ENCODE measurements around the gene TMEM45A.
"Not testable (repeated sequence)": the region's sequence is repeated elsewhere in the genome, so short reads cannot be mapped to it uniquely, and the experiment has no call there.

The TMEM45A gene

DNA sequence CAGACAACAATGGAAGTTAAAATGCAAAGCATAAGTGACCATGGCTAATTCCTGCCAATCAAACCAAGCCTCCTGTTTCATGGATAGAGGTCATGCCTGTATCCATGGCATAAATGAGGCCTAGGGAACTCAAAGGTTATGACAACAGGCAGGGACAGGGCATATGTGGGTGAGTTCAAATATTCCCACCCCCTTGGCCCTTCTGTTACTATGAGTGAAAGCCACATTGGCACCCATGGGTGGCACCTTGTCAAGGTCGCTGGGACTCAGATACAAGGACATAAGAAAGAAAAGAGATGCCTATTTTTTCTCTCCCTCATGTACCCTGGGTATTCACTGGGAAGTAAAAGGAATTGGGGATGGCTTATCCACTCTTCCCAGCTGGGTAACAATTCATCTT lies 25.3 kb upstream of the TMEM45A start:
- Mint-ChIP-seq H3K4me1 (ENCODE audit: low read depth) (peaks cover 7% of the 10 kb centered on the region), H3K9me3 (peaks cover 12% of the 10 kb centered on the region), H3K36me3 (ENCODE audit: low read depth) (no peaks in the 10 kb centered on the region), H3K4me3 (no peak overlapping the region), H3K27ac (no peak overlapping the region), H3K27me3 (ENCODE audit: low read depth) (no peaks in the 10 kb centered on the region)
- no peak for DNase-seq (ENCODE audit: low spot score)

DNA sequence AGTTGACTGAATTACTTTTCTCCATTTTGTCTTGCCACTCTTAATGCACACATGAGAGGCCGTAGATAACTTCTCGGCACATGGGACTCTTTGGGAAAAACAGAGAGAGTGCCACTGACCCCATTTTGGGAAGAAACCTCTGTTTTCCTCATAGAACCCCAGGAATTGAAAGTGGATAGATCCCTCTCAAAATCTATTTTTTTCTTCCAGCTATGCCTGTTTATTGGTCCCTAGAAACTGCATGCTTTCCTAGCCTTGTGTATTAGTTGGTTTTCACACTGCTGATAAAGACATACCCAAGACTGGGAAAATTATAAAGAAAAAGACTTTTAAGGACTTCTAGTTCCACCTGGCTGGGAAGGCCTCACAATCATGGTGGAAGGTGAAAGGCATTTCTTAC lies 23.7 kb upstream of the TMEM45A start:
- Mint-ChIP-seq H3K9me3 (peaks cover 12% of the 10 kb centered on the region), H3K4me3 (no peak overlapping the region), H3K27me3 (ENCODE audit: low read depth) (no peaks in the 10 kb centered on the region), H3K27ac (no peak overlapping the region), H3K4me1 (ENCODE audit: low read depth) (peaks cover 7% of the 10 kb centered on the region), H3K36me3 (ENCODE audit: low read depth) (no peaks in the 10 kb centered on the region)
- no peak for DNase-seq (ENCODE audit: low spot score)

DNA sequence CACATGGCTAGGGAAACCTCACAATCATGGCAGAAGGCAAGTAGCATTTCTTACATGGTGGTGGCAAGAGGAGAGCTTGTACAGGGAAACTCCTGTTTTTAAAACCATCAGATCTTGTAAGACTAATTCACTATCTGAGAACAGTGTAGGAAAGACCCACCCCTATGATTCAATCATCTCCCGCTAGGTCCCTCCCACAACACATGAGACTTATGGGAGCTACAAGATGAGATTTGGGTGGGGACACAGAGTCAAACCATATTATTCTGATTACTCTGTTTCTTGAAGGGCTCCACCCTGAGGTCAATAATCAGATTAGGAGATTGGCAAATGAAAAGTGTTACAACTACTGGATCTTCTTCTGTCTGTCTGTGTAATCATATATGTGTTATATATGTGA lies 21.5 kb upstream of the TMEM45A start:
- Mint-ChIP-seq H3K4me3 (no peak overlapping the region), H3K27me3 (ENCODE audit: low read depth) (no peaks in the 10 kb centered on the region), H3K27ac (no peak overlapping the region), H3K9me3 (peaks cover 12% of the 10 kb centered on the region), H3K4me1 (ENCODE audit: low read depth) (peaks cover 5% of the 10 kb centered on the region), H3K36me3 (ENCODE audit: low read depth) (no peaks in the 10 kb centered on the region)
- no peak for DNase-seq (ENCODE audit: low spot score)

DNA sequence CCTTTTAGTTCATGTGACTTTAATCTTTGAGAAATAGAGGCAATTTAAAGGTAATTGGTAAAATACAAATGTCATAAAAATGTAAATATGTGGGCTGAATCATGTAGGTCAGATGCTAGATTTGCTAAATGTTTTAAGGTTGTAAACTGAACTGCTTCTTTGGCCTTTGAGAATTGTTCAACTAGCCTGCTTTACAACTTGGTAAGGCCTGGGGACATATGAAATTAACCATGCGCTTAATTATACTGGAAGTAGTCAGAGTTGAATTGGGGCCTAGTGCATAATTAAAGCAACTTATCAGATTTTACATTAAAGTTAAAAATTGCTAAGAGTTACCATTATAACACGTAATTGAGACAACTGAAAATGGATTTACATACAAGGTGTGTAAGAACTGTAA lies 21.0 kb upstream of the TMEM45A start:
- Mint-ChIP-seq H3K9me3 (peaks cover 12% of the 10 kb centered on the region), H3K27me3 (ENCODE audit: low read depth) (no peaks in the 10 kb centered on the region), H3K36me3 (ENCODE audit: low read depth) (no peaks in the 10 kb centered on the region), H3K4me1 (ENCODE audit: low read depth) (peaks cover 2% of the 10 kb centered on the region), H3K4me3 (no peak overlapping the region), H3K27ac (no peak overlapping the region)
- no peak for DNase-seq (ENCODE audit: low spot score)

DNA sequence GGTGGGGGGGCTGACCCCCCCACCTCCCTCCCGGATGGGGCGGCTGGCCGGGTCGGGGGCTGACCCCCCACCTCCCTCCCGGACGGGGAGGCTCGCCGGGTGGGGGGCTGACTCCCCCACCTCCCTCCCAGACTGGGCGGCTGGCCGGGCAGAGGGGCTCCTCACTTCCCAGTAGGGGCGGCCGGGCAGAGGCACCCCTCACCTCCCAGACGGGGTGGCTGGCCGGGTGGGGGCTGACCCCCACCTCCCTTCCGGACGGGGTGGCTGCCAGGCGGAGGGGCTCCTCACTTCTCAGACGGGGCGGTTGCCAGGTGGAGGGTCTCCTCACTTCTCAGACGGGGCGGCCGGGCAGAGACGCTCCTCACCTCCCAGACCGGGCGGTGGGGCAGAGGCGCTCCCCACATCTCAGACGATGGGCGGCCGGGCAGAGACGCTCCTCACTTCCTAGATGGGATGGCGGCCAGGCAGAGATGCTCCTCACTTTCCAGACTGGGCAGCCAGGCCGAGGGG lies 14.5 kb upstream of the TMEM45A start:
- not testable (repeated sequence) for H3K4me3 Mint-ChIP-seq; H3K4me1 Mint-ChIP-seq (ENCODE audit: low read depth); H3K27ac Mint-ChIP-seq; DNase-seq (ENCODE audit: low spot score); H3K36me3 Mint-ChIP-seq (ENCODE audit: low read depth); H3K27me3 Mint-ChIP-seq (ENCODE audit: low read depth); H3K9me3 Mint-ChIP-seq

DNA sequence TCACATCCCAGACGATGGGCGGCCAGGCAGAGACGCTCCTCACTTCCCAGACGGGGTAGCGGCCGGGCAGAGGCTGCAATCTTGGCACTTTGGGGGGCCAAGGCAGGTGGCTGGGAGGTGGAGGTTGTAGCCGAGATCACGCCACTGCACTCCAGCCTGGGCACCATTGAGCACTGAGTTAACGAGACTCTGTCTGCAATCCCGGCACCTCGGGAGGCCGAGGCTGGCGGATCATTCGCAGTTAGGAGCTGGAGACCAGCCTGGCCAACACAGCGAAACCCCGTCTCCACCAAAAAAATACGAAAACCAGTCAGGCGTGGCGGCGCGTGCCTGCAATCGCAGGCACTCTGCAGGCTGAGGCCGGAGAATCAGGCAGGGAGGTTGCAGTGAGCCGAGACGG lies 13.9 kb upstream of the TMEM45A start:
- not testable (repeated sequence) for H3K4me3 Mint-ChIP-seq; H3K36me3 Mint-ChIP-seq (ENCODE audit: low read depth)

DNA sequence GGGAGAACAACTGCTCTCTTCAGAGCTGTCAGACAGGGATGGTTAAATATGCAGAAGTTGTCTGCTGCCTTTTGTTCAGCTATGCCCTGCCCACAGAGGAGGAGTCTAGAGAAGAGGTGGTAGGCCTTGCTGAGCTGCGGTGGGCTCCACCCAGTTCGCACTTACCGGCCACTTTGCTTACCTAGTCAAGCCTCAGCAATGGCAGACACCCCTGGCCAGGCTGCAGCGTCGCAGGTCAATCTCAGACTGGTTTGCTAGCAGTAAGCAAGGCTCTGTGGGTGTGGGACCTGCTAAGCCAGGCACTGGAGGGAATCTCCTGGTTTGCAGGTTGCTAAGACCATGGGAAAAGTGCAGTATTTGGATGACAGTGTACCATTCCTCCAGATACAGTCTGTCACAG lies 12.3 kb upstream of the TMEM45A start:
- no peaks in the 10 kb centered on the region for H3K9me3 Mint-ChIP-seq
- no peak for DNase-seq (ENCODE audit: low spot score)
- peaks cover 4% of the 10 kb centered on the region for H3K4me1 Mint-ChIP-seq (ENCODE audit: low read depth)
- H3K27ac Mint-ChIP-seq = no peak overlapping the region
- no peak overlapping the region for H3K4me3 Mint-ChIP-seq
- H3K27me3 Mint-ChIP-seq (ENCODE audit: low read depth) = peaks cover 18% of the 10 kb centered on the region
- H3K36me3 Mint-ChIP-seq (ENCODE audit: low read depth) = no peaks in the 10 kb centered on the region

More for the DNA sequence above, 13.9 kb upstream of the TMEM45A start:
- DNase-seq (ENCODE audit: low spot score); H3K9me3 Mint-ChIP-seq; H3K27me3 Mint-ChIP-seq (ENCODE audit: low read depth); H3K27ac Mint-ChIP-seq; H3K4me1 Mint-ChIP-seq (ENCODE audit: low read depth): not testable (repeated sequence)

DNA sequence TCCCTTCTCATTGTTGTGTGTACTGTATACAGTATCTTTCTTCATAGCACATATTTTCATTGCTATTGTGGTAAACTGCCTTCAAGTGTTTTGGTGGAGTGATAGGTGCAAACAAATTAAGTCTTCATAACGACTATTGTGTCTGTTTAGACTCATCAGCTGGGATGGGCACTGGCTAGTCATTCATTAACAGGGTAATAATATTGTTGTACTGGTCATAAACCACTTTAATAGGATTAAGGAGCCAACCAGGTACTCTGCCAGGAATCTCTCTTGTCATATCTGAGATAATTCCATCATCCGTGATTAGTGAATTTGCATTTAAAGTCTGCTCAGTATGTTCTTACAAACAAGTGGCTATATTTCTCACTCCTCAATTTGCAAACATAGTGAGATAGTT lies 10.2 kb upstream of the TMEM45A start:
- peaks cover 4% of the 10 kb centered on the region for H3K4me1 Mint-ChIP-seq (ENCODE audit: low read depth)
- no peak overlapping the region for H3K4me3 Mint-ChIP-seq
- no peaks in the 10 kb centered on the region for H3K9me3 Mint-ChIP-seq
- H3K36me3 Mint-ChIP-seq (ENCODE audit: low read depth) = no peaks in the 10 kb centered on the region
- no peak for DNase-seq (ENCODE audit: low spot score)
- peaks cover 25% of the 10 kb centered on the region for H3K27me3 Mint-ChIP-seq (ENCODE audit: low read depth)
- H3K27ac Mint-ChIP-seq = no peak overlapping the region

DNA sequence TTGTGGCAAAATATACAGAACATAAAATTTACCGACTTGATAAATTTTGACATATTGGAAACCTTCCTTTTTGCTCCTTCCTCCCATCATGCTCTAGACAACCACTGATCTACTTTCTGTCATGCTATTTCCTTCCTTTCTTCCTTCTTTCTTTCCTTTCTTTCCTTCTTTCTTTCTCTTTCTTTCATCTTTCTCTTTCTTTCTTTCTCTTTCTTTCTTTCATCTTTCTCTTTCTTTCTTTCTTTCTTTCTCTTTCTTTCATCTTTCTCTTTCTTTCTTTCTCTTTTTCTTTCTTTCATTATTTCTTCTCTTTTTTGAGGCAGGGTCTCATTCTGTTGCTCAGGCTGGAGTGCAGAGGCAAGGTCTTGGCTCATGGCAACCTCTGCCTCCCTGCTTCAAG lies 8.9 kb upstream of the TMEM45A start:
- H3K4me1 Mint-ChIP-seq (ENCODE audit: low read depth) = peaks cover 4% of the 10 kb centered on the region
- H3K27me3 Mint-ChIP-seq (ENCODE audit: low read depth) = peaks cover 25% of the 10 kb centered on the region
- DNase-seq (ENCODE audit: low spot score) = no peak
- H3K4me3 Mint-ChIP-seq = no peak overlapping the region
- H3K27ac Mint-ChIP-seq = no peak overlapping the region
- H3K36me3 Mint-ChIP-seq (ENCODE audit: low read depth) = no peaks in the 10 kb centered on the region
- no peaks in the 10 kb centered on the region for H3K9me3 Mint-ChIP-seq

DNA sequence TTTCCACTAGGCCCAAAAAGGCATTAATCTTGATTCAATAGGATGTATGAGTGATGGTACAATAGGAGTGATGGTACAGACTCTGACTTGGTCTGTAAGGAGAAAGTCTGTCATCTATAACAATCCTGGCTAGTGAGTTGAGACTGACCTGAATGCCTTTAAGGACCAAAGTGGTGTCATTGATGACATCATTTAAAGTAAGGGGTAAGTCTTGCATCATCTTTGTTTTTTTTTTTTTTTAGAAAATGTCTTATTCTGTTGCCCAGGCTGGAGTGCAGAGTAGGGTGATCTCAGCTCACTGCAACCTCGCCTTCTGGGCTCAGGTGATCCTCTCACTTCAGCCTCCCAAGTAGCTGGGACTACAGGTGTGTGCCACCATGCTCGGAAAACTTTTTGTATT lies 5.6 kb upstream of the TMEM45A start:
- no peaks in the 10 kb centered on the region for H3K36me3 Mint-ChIP-seq (ENCODE audit: low read depth)
- no peak overlapping the region for H3K27ac Mint-ChIP-seq
- H3K4me3 Mint-ChIP-seq = no peak overlapping the region
- no peaks in the 10 kb centered on the region for H3K9me3 Mint-ChIP-seq
- DNase-seq (ENCODE audit: low spot score) = no peak
- H3K27me3 Mint-ChIP-seq (ENCODE audit: low read depth) = peaks cover 40% of the 10 kb centered on the region
- peaks cover 6% of the 10 kb centered on the region for H3K4me1 Mint-ChIP-seq (ENCODE audit: low read depth)

DNA sequence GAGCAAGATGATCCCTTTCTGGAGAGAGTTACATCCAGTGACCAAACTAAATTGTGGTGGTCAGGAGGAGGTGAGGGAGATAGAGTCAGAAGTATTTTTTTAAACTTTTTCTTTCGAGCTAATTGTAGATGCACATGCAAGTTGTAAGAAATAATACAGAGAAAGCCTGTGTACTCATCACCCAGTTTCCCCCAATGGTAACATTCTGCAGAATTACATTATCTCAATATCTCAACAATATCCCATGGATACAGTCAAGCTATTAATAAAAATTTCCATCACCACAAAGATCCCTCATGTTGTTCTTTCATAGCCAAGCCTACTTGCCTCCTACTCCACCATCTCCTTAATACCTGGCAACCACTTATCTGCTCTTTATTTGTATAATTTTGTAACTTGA lies 3.3 kb upstream of the TMEM45A start:
- no peak overlapping the region for H3K4me3 Mint-ChIP-seq
- peaks cover 31% of the 10 kb centered on the region for H3K27me3 Mint-ChIP-seq (ENCODE audit: low read depth)
- no peak for DNase-seq (ENCODE audit: low spot score)
- no peak overlapping the region for H3K27ac Mint-ChIP-seq
- H3K9me3 Mint-ChIP-seq = no peaks in the 10 kb centered on the region
- peaks cover 10% of the 10 kb centered on the region for H3K4me1 Mint-ChIP-seq (ENCODE audit: low read depth)
- H3K36me3 Mint-ChIP-seq (ENCODE audit: low read depth) = no peaks in the 10 kb centered on the region

DNA sequence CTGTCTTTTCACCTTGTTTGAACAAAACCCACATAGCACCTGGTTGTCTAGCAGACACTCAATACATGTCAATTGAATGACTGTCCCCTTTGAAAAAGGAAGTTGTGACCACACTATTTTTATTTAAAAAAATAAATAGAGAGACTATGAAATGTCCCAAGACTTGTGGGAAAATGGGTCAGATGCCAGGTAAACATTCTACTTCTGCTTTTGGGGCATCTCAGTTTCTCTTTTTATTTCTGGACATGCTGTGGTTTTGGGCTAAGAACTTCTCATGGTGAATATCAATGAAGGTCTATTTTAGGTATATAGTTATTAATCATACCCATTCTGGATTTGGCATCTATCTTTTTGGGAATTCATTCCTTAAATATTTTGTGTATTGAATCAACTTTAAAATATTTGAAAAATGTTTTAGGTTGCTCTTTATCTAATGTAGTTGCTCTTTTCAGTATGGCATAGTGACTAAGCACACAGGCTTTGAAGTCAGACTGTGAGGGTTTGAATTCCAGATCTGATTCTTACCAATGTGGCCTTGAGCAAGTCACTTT lies 4.4 kb downstream of the TMEM45A start:
- Mint-ChIP-seq H3K27ac (no peak overlapping the region), H3K27me3 (ENCODE audit: low read depth) (peaks cover 14% of the 10 kb centered on the region), H3K9me3 (no peaks in the 10 kb centered on the region), H3K36me3 (ENCODE audit: low read depth) (no peaks in the 10 kb centered on the region), H3K4me1 (ENCODE audit: low read depth) (peaks cover 8% of the 10 kb centered on the region), H3K4me3 (no peak overlapping the region)
- DNase-seq (ENCODE audit: low spot score) = no peak

DNA sequence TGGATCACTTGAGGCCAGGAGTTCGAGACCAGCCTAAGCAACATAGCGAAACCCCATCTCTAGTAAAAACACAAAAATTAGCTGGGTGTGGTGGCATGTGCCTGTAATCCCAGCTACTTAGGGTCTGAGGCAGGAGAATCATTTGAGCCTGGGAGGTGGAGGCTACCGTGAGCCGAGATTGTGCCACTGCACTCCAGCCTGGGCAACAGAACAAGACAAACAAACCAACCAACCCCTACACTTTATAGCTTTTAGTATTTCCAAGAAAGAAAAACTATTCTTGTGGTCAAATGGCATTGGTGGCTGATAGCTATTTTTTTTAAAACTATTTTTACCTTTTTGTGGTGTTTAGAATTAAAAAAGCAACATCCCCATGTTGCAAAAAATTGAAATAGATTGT lies 7.2 kb downstream of the TMEM45A start:
- H3K36me3 Mint-ChIP-seq (ENCODE audit: low read depth) = no peaks in the 10 kb centered on the region
- no peak overlapping the region for H3K27ac Mint-ChIP-seq
- peaks cover 19% of the 10 kb centered on the region for H3K27me3 Mint-ChIP-seq (ENCODE audit: low read depth)
- no peaks in the 10 kb centered on the region for H3K9me3 Mint-ChIP-seq
- no peak for DNase-seq (ENCODE audit: low spot score)
- H3K4me1 Mint-ChIP-seq (ENCODE audit: low read depth) = no peaks in the 10 kb centered on the region
- H3K4me3 Mint-ChIP-seq = no peak overlapping the region

DNA sequence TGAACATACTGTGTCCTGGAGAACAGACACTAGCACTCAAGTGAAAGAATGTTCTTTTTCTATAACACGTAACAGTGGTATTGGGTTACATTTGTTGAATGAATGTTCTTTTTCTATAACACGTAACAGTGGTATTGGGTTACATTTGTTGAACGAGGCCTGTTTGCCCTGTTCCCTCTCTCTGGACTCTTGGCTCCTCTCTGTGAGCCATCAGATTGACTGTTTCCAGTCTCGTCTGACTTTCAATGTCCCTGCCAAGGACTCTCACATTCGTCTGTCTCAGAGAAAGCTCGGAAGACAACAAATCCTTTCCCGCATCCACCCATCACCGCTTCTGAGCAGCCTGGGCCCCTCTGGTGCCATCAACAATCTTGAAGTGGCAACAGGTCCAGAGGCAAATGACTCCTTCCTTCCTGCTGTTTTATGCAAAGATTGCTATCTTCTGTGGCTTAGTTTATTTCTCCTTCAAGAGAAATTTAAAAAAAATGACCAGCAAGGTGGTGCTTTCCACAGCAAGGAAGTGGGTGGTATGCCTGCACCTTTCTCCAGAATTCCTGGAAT lies 8.0 kb downstream of the TMEM45A start:
- no peak overlapping the region for H3K4me3 Mint-ChIP-seq
- H3K27me3 Mint-ChIP-seq (ENCODE audit: low read depth) = peaks cover 14% of the 10 kb centered on the region
- no peaks in the 10 kb centered on the region for H3K36me3 Mint-ChIP-seq (ENCODE audit: low read depth)
- H3K4me1 Mint-ChIP-seq (ENCODE audit: low read depth) = no peaks in the 10 kb centered on the region
- DNase-seq (ENCODE audit: low spot score) = no peak
- H3K27ac Mint-ChIP-seq = no peak overlapping the region
- no peaks in the 10 kb centered on the region for H3K9me3 Mint-ChIP-seq

DNA sequence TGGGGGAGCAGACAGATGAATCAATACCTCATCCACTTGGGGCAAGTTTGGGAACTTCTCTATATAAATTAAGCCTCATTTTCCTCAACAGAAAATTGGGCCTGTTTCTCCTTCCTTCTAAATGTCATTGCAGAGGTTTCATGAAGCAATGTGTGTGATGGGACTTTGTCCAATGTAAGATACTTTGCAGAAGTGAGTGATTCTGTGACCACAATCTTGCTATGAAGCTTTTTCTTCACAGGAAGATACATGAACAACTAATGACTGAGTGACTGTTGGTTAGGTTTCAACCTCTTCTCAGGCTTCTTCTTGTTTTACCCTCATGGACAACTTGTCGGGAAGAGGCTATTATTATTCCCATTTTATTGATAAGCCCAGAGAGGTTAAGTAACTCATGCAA lies 11.0 kb downstream of the TMEM45A start:
- DNase-seq (ENCODE audit: low spot score) = no peak
- H3K4me3 Mint-ChIP-seq = no peak overlapping the region
- H3K36me3 Mint-ChIP-seq (ENCODE audit: low read depth) = no peaks in the 10 kb centered on the region
- no peaks in the 10 kb centered on the region for H3K4me1 Mint-ChIP-seq (ENCODE audit: low read depth)
- H3K27ac Mint-ChIP-seq = no peak overlapping the region
- peaks cover 12% of the 10 kb centered on the region for H3K27me3 Mint-ChIP-seq (ENCODE audit: low read depth)
- H3K9me3 Mint-ChIP-seq = no peaks in the 10 kb centered on the region

Data from T-helper 2 cell treated with Interferon-gamma antibody and Interleukin-4, amounts not matched to agents 5 μg/mL and 100 μg/mL, for 36 hours (primary cell).